Stimulated activated naive CD8-positive, alpha-beta T cell treated with anti-CD3 and anti-CD28 coated beads, Interleukin-15, Interleukin-2, amounts not matched to agents 100 ng/mL and 50 ng/mL, for 24 hours (primary cell): ENCODE results near the gene COL25A1.

Source experiments
- H3K27ac Mint-ChIP-seq: one replicate; pipeline ENCODE4 v1.8.0; 2021; ENCODE audit warnings: mild to moderate bottlenecking, mixed read lengths
- H3K27me3 Mint-ChIP-seq: one replicate; pipeline ENCODE4 v1.8.0; 2021; ENCODE audit warnings: mixed read lengths
- H3K36me3 Mint-ChIP-seq: one replicate; pipeline ENCODE4 v1.8.0; 2021; ENCODE audit warnings: low read depth, mixed read lengths
- H3K4me1 Mint-ChIP-seq: one replicate; pipeline ENCODE4 v1.8.0; 2021; ENCODE audit warnings: low read depth, mixed read lengths
- H3K4me3 Mint-ChIP-seq: one replicate; pipeline ENCODE4 v1.8.0; 2021; ENCODE audit warnings: mild to moderate bottlenecking, mixed read lengths
- H3K9me3 Mint-ChIP-seq: one replicate; pipeline ENCODE4 v1.8.0; 2021; ENCODE audit warnings: mixed read lengths

Gene COL25A1

DNA sequence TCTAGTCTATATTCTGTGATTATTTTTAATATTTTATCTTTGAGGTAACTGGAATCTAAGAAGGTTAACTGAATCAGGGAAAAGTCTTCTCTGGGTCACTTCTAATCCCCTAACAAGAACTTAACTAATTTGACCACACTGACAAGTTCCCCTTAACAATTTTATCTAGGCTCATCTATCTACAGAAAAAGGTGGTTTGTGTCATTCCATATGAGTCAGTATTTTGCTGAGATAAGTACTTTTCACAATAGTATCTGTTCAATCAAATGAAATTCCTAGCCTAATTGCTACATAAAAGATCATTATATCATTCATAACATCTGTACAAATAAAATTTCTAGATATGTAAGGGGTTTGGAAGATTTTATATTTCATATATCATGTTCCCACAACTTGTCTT, 45.6 kb downstream of the COL25A1 start:
- peaks cover 7% of the 10 kb centered on the region for H3K27me3 Mint-ChIP-seq
- no peak overlapping the region for H3K27ac Mint-ChIP-seq
- no peaks in the 10 kb centered on the region for H3K9me3 Mint-ChIP-seq
- no peaks in the 10 kb centered on the region for H3K4me1 Mint-ChIP-seq
- no peaks in the 10 kb centered on the region for H3K36me3 Mint-ChIP-seq
- H3K4me3 Mint-ChIP-seq, result no peak overlapping the region

DNA sequence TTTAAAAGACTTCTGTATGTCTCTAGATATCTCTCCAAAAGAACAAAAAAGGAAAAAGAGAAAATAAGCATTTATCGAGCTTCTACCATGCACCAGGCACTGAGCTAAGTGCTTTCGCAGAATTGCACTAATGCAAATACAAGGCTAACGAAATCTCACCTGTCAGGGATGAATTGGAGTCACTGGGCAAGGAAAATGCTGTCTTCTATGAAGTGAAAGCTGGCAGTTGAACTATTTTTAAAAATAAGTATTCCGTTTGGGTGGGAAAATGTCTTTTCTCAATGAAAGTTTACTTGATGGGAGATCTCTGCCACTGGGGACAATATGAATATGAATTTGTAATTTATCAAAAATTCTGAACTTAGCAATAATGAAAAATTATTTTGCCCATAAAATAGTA, 47.6 kb downstream of the COL25A1 start:
- H3K4me1 Mint-ChIP-seq, result no peaks in the 10 kb centered on the region
- H3K27me3 Mint-ChIP-seq, result peaks cover 7% of the 10 kb centered on the region
- no peak overlapping the region for H3K27ac Mint-ChIP-seq
- H3K4me3 Mint-ChIP-seq, result no peak overlapping the region
- no peaks in the 10 kb centered on the region for H3K36me3 Mint-ChIP-seq
- no peaks in the 10 kb centered on the region for H3K9me3 Mint-ChIP-seq

DNA sequence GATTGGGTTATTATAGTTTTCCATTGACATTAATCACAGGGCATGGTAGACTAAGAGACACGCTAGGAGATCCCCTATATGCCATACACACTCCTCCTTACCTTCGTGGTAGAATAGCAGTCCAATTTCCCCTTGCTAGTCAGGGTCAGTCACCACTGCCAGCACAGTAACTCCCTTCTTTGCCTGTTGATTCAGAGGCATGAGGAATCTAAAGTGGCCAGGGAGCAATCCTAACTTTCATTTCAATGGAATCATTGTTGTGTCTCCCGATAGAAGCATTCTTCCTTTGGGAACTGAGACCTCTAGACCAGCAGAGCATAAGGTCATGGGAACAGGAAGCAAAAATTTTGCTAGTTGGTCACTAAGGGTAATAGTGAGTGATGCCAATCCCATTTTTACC, 51.1 kb downstream of the COL25A1 start:
- Mint-ChIP-seq H3K36me3 (no peaks in the 10 kb centered on the region), H3K27me3 (no peaks in the 10 kb centered on the region), H3K4me1 (no peaks in the 10 kb centered on the region), H3K27ac (no peak overlapping the region), H3K9me3 (no peaks in the 10 kb centered on the region), H3K4me3 (no peak overlapping the region)

DNA sequence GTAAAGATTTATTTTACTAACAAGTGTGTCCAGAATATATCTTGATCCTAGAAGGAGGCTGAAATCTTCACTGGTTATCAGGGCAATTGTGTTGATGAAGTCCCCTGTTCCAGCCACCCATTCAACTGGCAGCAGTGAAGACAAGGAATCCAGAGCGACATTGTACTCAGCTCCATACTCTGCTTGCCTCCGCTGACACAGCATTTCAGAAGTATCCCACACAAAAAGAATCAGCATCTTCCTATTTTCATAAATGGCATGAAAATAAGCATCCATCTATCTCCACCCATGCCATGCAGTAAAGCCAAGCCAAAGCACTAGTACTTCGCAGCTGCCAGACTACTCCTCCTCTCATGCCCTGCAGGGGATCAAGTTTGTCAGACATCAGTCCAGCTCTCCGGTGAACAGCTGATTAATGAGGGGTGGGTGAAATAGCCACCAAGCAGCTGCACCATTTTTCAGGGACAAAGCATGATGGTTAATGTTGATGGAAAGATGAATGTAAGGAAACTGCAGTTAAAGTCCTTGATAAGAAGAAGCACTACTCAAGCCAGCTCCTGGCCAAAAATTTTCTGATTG, 54.0 kb downstream of the COL25A1 start:
- no peak overlapping the region for H3K27ac Mint-ChIP-seq
- H3K36me3 Mint-ChIP-seq, result no peaks in the 10 kb centered on the region
- no peak overlapping the region for H3K4me3 Mint-ChIP-seq
- no peaks in the 10 kb centered on the region for H3K4me1 Mint-ChIP-seq
- no peaks in the 10 kb centered on the region for H3K9me3 Mint-ChIP-seq
- H3K27me3 Mint-ChIP-seq, result no peaks in the 10 kb centered on the region

DNA sequence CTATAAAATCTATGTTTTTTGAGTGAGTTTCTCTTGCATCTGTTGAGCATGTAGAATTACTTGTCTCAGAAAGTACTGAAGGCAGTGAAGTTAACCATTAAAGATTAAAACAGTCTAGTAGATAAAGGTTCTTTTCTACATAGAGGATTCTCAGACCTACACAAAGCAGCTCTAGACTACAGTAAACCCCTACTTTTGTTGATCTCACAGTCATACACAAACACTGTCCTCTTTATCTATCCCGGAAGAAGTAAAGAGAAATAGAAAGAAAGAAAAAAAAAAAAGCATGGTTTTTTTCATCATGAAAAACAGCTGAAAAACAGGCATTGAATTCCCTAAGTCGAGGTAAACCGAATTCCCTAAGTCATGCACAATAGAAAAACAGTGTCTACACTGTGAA, 58.6 kb downstream of the COL25A1 start:
- Mint-ChIP-seq H3K9me3 (no peaks in the 10 kb centered on the region), H3K27ac (no peak overlapping the region), H3K4me1 (no peaks in the 10 kb centered on the region), H3K27me3 (no peaks in the 10 kb centered on the region), H3K4me3 (no peak overlapping the region), H3K36me3 (no peaks in the 10 kb centered on the region)

DNA sequence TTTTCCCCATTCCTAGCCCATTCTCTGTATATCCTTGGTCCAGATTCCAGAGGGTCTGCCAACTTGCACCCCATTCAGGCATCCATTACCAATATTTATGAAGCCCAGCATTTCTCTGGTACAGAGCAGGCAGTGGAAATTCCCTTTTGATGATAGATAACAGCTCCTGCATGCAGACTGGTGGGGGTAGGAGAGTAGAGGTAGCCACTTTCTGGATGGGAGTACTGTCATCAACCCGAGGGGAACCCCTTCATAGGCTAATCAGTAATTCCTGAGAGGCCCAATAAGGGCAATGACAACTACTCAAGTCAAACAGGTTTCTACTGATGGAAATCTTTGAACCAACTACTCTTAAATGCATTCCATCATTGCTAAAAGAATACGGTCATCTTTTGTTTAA, 63.7 kb downstream of the COL25A1 start:
- no peak overlapping the region for H3K27ac Mint-ChIP-seq
- H3K4me1 Mint-ChIP-seq, result no peaks in the 10 kb centered on the region
- peaks cover 4% of the 10 kb centered on the region for H3K9me3 Mint-ChIP-seq
- H3K4me3 Mint-ChIP-seq, result no peak overlapping the region
- no peaks in the 10 kb centered on the region for H3K27me3 Mint-ChIP-seq
- no peaks in the 10 kb centered on the region for H3K36me3 Mint-ChIP-seq

DNA sequence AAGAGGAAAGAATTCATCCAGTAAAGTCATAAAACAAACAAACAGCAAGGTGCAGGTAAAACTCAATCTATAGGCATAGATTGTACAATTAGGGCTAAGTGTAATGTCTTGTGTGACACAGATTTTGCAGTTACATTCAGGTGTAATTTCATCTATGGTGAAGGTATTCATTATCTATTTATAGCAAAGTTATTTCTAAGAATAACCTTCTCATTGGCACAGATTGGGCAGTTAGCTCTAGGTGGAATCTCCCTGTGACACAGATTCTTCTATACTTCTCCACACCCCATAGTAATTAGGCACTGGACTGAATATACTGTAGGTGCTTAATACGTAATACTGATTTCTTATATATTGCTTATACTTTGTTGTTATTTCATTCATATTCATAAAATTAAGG, 66.8 kb downstream of the COL25A1 start:
- peaks cover 4% of the 10 kb centered on the region for H3K9me3 Mint-ChIP-seq
- no peak overlapping the region for H3K27ac Mint-ChIP-seq
- no peak overlapping the region for H3K4me3 Mint-ChIP-seq
- H3K27me3 Mint-ChIP-seq, result no peaks in the 10 kb centered on the region
- H3K4me1 Mint-ChIP-seq, result no peaks in the 10 kb centered on the region
- H3K36me3 Mint-ChIP-seq, result no peaks in the 10 kb centered on the region

DNA sequence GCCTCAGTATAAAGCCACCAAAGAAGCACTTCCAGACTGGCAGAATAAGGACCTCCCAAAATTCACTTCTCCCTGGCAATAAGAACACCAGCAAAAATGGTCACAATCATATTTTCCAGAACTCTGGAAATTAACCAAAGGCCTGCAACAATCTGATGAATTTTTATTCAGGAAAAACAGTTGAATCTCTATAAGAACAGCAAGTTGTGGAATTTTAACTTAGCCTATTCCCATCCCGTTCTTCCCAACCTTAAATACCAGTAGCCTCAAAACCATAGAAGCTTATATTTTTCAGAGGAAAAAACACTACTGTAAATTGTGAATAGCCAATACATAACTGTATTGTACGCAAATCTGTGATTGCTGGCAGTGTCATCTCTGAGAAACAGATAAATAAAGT, 67.9 kb downstream of the COL25A1 start:
- no peaks in the 10 kb centered on the region for H3K4me1 Mint-ChIP-seq
- H3K4me3 Mint-ChIP-seq, result no peak overlapping the region
- H3K36me3 Mint-ChIP-seq, result no peaks in the 10 kb centered on the region
- H3K27me3 Mint-ChIP-seq, result no peaks in the 10 kb centered on the region
- peaks cover 4% of the 10 kb centered on the region for H3K9me3 Mint-ChIP-seq
- no peak overlapping the region for H3K27ac Mint-ChIP-seq

DNA sequence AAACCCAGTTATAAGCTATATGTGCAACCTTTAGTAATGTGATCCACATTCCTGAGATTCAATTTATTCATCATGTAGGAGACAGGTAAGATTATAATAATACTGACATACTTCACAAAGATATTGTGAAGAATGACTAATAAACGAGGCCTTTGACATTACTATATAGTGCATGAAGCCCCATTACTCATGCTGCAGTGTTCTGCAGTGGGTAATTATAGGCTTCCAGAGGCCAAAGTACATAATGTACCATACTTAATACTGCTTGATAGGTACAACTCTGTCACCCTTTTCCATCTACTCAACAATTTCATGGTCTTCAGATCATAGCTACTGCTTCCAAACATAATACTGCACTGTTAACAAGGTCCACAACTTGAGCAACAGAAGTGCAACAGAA, 68.9 kb downstream of the COL25A1 start:
- Mint-ChIP-seq H3K4me1 (no peaks in the 10 kb centered on the region), H3K9me3 (peaks cover 4% of the 10 kb centered on the region), H3K27me3 (peaks cover 6% of the 10 kb centered on the region), H3K36me3 (no peaks in the 10 kb centered on the region), H3K27ac (no peak overlapping the region), H3K4me3 (no peak overlapping the region)

DNA sequence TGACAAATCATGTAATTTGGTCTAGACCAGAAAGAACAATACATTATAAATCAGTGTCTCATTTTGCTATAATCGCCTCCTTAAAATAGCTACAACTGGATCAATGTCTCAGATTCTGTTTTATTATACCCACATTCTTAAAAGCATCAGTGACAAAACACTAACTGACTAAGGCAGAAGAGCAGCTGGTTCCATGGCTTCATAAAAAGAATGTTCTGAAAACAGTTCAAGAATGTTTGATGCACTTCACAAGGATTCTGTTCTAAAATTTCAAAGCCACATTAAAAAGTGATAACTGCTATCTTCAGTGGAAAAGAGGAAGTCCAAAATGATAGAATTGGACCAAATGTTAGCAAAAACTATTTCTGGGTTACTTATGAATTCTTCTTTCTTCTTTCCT, 69.8 kb downstream of the COL25A1 start:
- no peak overlapping the region for H3K27ac Mint-ChIP-seq
- H3K4me3 Mint-ChIP-seq, result no peak overlapping the region
- H3K36me3 Mint-ChIP-seq, result no peaks in the 10 kb centered on the region
- peaks cover 6% of the 10 kb centered on the region for H3K27me3 Mint-ChIP-seq
- H3K4me1 Mint-ChIP-seq, result no peaks in the 10 kb centered on the region
- H3K9me3 Mint-ChIP-seq, result peaks cover 4% of the 10 kb centered on the region

DNA sequence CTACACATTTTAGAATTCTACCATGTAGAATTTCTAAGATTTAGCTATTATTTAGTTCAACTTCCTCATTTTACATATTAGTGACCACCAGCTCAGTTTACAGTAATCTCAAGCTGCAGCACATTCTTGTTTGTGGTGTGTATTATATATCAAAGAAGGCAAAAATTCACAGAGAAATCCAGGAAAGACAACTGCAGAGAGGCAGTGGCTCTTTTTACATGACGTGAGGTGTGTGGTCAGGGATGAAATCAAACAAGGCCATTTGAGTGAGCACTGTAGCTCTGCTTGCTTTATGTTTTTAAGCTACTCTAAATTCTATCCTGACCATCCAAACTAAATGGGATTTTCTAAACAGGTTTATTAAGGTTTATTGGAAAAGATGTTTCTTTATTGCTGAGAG, 71.1 kb downstream of the COL25A1 start:
- Mint-ChIP-seq H3K36me3 (no peaks in the 10 kb centered on the region), H3K9me3 (peaks cover 4% of the 10 kb centered on the region), H3K4me3 (no peak overlapping the region), H3K27me3 (peaks cover 6% of the 10 kb centered on the region), H3K4me1 (no peaks in the 10 kb centered on the region), H3K27ac (no peak overlapping the region)

DNA sequence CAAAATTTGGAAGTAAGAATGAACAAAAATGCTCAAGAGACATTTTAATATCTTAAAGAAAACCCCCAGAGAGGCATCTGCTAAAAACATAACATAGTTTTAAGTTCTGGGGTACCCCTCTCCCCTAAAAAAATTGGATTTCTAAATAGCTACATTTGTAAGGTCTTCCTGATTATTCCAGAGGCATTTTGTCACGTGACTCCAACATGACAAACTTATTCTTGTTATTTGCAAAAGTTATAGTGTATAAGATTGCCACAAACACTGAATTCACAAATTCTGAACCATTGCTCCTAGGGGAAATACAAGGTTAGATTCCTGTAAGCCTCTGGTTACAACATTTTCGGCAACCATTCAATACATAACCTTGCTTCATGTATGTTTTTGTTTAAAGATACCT, 73.4 kb downstream of the COL25A1 start:
- H3K4me3 Mint-ChIP-seq, result no peak overlapping the region
- no peaks in the 10 kb centered on the region for H3K36me3 Mint-ChIP-seq
- no peak overlapping the region for H3K27ac Mint-ChIP-seq
- H3K9me3 Mint-ChIP-seq, result no peaks in the 10 kb centered on the region
- H3K27me3 Mint-ChIP-seq, result peaks cover 6% of the 10 kb centered on the region
- H3K4me1 Mint-ChIP-seq, result no peaks in the 10 kb centered on the region

DNA sequence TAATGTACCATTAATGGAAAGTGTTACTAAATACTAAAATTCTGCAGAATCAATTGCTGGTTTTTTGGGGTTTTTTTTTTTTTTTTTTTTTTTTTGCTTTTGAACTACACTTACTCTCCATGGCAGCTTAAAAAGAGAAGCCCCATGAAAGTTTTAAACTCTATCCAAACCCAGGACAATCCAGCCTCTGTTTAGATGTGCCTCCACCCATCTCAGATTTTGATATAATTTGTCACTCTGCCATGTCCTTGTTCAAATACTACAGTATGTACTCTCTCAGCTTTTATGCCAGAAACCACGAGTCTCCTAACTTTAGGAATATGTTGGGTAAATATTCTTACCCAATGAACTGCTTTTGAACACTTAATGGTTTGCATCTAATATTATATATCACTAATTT, 84.2 kb downstream of the COL25A1 start:
- Mint-ChIP-seq H3K4me1 (no peaks in the 10 kb centered on the region), H3K9me3 (no peaks in the 10 kb centered on the region), H3K4me3 (no peak overlapping the region), H3K27ac (no peak overlapping the region), H3K27me3 (peaks cover 6% of the 10 kb centered on the region), H3K36me3 (no peaks in the 10 kb centered on the region)

DNA sequence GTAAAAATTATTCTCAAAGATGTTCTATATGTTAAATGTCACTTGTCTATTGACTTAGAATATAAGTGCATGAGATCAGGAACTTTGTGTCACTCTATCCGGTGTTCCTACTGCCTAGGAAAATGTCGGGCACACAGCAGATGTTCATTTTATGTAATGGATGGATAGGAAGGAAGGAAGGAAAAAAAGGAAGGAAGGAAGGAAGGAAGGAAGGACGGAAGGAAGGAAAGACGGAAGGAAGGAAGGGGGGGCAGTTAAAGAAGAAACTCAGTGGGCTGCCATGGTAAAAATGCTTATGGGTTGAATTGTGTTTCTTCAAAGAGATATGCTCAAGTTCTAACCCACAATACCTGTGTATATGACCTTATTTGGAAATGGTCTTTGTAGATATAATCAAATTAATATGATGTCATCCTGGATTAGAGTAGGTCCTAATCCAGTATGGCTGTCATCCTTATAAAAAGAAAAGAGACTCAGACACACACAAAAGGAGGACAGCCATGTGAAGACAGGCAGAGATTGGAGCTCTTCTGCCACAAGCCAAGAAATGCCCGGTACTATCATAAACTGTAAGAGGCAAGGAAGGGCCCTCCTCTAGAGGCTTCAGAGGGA, 86.3 kb downstream of the COL25A1 start:
- H3K4me1 Mint-ChIP-seq, result no peaks in the 10 kb centered on the region
- no peaks in the 10 kb centered on the region for H3K36me3 Mint-ChIP-seq
- H3K27ac Mint-ChIP-seq, result no peak overlapping the region
- no peak overlapping the region for H3K4me3 Mint-ChIP-seq
- H3K9me3 Mint-ChIP-seq, result no peaks in the 10 kb centered on the region
- H3K27me3 Mint-ChIP-seq, result peaks cover 6% of the 10 kb centered on the region

DNA sequence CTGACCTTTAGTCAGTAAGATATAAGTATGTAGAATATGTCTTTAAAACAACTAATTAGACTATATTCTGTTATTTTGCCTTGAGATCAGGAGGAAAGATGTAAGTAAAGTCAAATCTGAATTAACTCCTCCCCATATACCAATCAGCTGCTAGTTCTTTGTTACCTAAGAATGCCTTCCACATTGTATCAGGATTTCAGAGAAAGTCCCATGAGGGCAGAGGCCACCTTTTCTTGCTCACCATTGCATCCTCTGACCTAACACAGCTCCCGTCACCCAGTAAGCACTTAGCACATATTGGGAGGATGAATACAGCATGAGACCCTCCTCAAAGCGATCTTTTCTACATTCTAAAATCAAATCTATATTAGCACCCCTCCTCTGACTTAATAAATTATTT, 87.0 kb downstream of the COL25A1 start:
- Mint-ChIP-seq H3K4me1 (no peaks in the 10 kb centered on the region), H3K9me3 (no peaks in the 10 kb centered on the region), H3K4me3 (no peak overlapping the region)

DNA sequence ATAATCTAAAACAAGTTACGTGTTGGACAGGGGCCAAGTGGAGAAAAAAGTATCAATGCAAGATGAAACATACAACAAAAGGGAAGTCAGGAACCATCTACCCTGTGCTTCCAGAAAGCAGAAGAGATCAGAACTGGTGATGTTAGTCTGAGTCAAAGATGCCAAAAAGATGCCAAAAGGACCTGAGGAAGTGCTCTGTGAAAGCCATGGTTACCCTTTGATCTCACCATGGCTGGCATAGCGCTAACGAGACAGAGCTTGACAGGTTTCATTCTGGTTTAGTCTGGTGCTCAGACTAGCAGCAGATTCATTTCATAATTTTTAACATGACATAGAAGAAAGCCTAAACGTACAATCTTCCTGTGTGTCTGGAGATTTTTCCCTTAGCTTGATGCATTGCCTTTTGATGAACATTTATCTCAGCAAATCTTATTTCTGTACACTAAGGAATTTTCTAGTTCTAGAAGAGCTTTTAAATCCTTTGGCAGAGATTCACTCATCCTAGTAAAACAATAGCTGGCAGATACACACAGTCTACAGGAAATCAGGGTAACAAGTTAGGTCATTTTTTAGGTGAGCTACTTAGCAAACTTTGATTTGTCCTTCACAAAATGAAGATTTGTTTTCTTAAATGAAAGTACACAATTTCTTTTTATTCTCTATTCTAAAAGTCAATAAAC, 87.7 kb downstream of the COL25A1 start:
- H3K36me3 Mint-ChIP-seq, result no peaks in the 10 kb centered on the region
- H3K4me1 Mint-ChIP-seq, result no peaks in the 10 kb centered on the region
- H3K9me3 Mint-ChIP-seq, result no peaks in the 10 kb centered on the region
- no peak overlapping the region for H3K27ac Mint-ChIP-seq
- H3K27me3 Mint-ChIP-seq, result peaks cover 6% of the 10 kb centered on the region
- no peak overlapping the region for H3K4me3 Mint-ChIP-seq

More for the DNA sequence above, 87.0 kb downstream of the COL25A1 start:
- Mint-ChIP-seq H3K36me3 (no peaks in the 10 kb centered on the region), H3K27me3 (peaks cover 6% of the 10 kb centered on the region), H3K27ac (no peak overlapping the region)
